Measurements from ENCODE around the gene TBXAS1.

DNA sequence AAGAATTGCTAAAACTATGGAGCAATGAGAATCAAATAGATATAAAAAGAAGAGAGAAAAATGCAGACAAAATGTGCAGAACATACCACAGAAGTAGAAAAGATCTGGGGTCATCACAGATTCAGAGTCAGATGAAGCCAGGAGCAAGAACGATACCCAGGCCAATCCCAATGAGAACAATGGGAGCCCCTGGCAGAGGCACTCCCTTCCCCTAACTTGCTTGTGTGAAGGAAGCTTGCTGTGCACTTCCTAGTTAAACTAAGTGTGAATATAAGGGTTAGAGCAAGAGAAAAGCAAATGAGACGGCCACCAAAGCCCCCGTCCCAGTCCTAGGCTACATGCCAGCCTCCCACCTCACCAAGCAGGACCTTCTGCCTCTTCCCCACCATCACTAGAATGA is 221.0 kb downstream of the TBXAS1 start:
- TF ChIP-seq POLR2AphosphoS5 (IDR thresholded peaks at IDR 0.05): no peak
- TF ChIP-seq, protein P1, sequence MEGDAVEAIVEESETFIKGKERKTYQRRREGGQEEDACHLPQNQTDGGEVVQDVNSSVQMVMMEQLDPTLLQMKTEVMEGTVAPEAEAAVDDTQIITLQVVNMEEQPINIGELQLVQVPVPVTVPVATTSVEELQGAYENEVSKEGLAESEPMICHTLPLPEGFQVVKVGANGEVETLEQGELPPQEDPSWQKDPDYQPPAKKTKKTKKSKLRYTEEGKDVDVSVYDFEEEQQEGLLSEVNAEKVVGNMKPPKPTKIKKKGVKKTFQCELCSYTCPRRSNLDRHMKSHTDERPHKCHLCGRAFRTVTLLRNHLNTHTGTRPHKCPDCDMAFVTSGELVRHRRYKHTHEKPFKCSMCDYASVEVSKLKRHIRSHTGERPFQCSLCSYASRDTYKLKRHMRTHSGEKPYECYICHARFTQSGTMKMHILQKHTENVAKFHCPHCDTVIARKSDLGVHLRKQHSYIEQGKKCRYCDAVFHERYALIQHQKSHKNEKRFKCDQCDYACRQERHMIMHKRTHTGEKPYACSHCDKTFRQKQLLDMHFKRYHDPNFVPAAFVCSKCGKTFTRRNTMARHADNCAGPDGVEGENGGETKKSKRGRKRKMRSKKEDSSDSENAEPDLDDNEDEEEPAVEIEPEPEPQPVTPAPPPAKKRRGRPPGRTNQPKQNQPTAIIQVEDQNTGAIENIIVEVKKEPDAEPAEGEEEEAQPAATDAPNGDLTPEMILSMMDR (IDR thresholded peaks at IDR 0.05): no peak

Data from transverse colon (tissue), 4 donors.